GM12865 (cell line): ENCODE results near the gene SEPTIN1.

Experiments used
- DNase-seq: peaks from one replicate; pipeline ENCODE4 v3.0.0; 2010; ENCODE audit warnings: low read depth
- H3K4me3 ChIP-seq: 2 replicates; pipeline ENCODE4 v1.5.1; 2011; ENCODE audit warnings: mild to moderate bottlenecking, low read depth, low read length, control low read depth
- TF ChIP-seq, protein P1 (sequence below): IDR thresholded peaks from 2 replicates; pipeline ENCODE4 v1.5.1; 2011; ENCODE audit warnings: low read length, control low read depth, low read depth, inconsistent platforms; ENCODE audit not compliant: insufficient read depth; ENCODE audit errors: missing control alignments

SEPTIN1 gene

GRCh38 chr16:30374538-30374937 is 7.8 kb downstream of the SEPTIN1 start, which contains the start of gene MYL11:
Gene MYL11 (plus strand): TSS chr16:30374802. CDS start chr16:30374858, 56 bp downstream.
- no peak within 1 kb of the TSS for H3K4me3 ChIP-seq
- no peak for DNase-seq
- TF ChIP-seq, protein P1, sequence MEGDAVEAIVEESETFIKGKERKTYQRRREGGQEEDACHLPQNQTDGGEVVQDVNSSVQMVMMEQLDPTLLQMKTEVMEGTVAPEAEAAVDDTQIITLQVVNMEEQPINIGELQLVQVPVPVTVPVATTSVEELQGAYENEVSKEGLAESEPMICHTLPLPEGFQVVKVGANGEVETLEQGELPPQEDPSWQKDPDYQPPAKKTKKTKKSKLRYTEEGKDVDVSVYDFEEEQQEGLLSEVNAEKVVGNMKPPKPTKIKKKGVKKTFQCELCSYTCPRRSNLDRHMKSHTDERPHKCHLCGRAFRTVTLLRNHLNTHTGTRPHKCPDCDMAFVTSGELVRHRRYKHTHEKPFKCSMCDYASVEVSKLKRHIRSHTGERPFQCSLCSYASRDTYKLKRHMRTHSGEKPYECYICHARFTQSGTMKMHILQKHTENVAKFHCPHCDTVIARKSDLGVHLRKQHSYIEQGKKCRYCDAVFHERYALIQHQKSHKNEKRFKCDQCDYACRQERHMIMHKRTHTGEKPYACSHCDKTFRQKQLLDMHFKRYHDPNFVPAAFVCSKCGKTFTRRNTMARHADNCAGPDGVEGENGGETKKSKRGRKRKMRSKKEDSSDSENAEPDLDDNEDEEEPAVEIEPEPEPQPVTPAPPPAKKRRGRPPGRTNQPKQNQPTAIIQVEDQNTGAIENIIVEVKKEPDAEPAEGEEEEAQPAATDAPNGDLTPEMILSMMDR, result no peak

DNA sequence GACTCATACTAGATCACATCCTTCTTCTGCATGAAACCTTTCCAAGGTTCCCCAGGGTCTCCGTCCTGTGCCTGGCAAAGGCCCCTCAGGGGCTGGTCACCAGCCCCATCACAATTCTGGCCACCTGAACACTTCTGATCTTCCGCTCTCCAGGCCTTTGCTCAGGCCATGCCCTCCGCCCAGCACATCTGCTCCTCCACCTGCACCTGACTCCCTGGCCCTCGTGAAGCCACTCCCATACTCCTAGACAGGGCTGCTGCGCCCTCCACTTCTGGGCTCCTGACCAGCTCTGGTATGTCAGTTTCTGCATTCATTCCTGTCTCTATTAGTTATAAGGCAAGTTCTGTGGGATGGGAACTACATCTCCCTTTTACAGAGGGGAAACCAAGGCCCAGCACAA is 9.6 kb downstream of the SEPTIN1 start:
- no peak for DNase-seq
- TF ChIP-seq, protein P1, result no peak
- H3K4me3 ChIP-seq, result no peak overlapping the region

GRCh38 chr16:30372038-30372712 is 10.2 kb downstream of the SEPTIN1 start:
- TF ChIP-seq, protein P1, result no peak
- no peak for DNase-seq
- no peak overlapping the region for H3K4me3 ChIP-seq

GRCh38 chr16:30371248-30371816 is 11.0 kb downstream of the SEPTIN1 start:
- peak overlapping the region; percentile 44 for H3K4me3 ChIP-seq
- DNase-seq, result no peak
- TF ChIP-seq, protein P1, result no peak

GRCh38 chr16:30370456-30371247 is 11.7 kb downstream of the SEPTIN1 start, which contains the start of gene TBC1D10B:
Gene TBC1D10B (minus strand): TSS chr16:30370494. CDS start chr16:30370183, 311 bp downstream.
- TF ChIP-seq, protein P1, result no peak
- peak; percentile 100 for DNase-seq
- peak within 1 kb of the TSS; percentile 92 for H3K4me3 ChIP-seq

DNA sequence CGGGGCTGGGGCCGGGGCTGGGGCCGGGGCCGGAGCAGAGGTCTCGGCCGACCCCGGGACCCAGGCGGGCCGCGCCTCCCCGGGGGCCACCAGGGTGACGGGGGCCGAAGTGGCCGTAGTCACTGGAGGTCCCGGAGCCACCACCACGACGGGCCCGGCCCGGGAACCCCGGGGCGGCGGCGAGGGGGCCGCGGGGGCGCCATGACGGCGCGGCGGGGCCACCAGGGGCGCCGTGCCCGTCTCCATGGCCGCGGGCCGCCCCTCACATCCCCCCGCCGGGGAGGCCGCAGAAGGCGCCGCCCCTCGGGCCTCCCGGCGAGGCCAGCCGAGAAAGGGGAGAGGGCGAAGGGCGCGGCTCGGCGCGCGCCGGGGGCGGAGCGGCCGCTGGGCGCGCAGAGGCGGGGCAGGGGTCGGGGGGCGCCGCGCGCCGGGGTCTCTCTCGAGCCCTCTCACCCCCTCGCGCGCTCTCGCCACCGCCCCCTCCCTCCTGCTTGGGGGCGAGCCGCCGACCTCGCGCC is 12.4 kb downstream of the SEPTIN1 start:
- TF ChIP-seq, protein P1, result no peak
- H3K4me3 ChIP-seq, result peak overlapping the region; percentile 92
- no peak for DNase-seq
